Testis (tissue), 2 donors: Measurements from ENCODE around the gene SHE.

Experiments used
- POLR2A ChIP-seq: fragments of 450-650 bp; IDR thresholded peaks from one replicate; pipeline ENCODE4 v1.6.1; 2017; ENCODE audit warnings: antibody characterized with exemption, mild to moderate bottlenecking, moderate library complexity
- TF ChIP-seq, protein P1 (sequence below), 3 experiments: fragments of 450-650 bp in 2 of 3; fragments of 200-600 bp in 1 of 3; sonication (generic) in 1 of 3; IDR thresholded peaks; one replicate each; pipeline ENCODE4 v1.5.1; 2016 to 2019; ENCODE audit warnings: antibody characterized with exemption in 3 of 3, mild to moderate bottlenecking in 2 of 3, moderate library complexity in 1 of 3

DNA sequence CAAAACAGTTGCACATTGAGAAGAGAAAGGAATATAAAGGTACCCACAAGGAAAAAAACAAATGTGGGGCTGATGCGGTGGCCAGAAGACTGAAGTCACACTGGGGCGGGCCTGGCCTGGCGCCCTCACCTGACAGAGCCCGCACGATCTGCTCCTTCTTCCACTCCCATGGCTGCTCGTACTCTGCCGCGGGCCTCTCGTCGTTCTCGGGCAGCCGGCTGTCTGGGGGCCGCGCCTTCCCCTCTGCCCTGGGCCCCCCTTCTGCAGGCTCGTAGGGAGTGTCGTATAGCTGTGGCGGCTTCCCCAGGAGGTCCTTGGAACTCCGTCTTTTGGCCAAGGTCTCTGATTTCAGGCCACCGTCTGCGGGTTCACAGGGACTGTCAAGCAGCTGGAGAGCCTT lies 13.3 kb downstream of the SHE start:
- TF ChIP-seq, protein P1, sequence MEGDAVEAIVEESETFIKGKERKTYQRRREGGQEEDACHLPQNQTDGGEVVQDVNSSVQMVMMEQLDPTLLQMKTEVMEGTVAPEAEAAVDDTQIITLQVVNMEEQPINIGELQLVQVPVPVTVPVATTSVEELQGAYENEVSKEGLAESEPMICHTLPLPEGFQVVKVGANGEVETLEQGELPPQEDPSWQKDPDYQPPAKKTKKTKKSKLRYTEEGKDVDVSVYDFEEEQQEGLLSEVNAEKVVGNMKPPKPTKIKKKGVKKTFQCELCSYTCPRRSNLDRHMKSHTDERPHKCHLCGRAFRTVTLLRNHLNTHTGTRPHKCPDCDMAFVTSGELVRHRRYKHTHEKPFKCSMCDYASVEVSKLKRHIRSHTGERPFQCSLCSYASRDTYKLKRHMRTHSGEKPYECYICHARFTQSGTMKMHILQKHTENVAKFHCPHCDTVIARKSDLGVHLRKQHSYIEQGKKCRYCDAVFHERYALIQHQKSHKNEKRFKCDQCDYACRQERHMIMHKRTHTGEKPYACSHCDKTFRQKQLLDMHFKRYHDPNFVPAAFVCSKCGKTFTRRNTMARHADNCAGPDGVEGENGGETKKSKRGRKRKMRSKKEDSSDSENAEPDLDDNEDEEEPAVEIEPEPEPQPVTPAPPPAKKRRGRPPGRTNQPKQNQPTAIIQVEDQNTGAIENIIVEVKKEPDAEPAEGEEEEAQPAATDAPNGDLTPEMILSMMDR (IDR thresholded peaks at IDR 0.05) = no peak
- no peak for TF ChIP-seq POLR2A
